ENCODE results near the gene RAB6C. TPM values are rescaled to one million over a fixed set of nuclear protein-coding genes. Genes with fewer than 3 reads are reported as not detected.
"Not testable (repeated sequence)": the region's sequence is repeated elsewhere in the genome, so short reads cannot be mapped to it uniquely, and the experiment has no call there.

RAB6C gene
- not detected for total RNA-seq

GRCh38 chr2:129979629-129980155 lies at the start of gene RAB6C:
TSS of gene RAB6C (plus strand) at chr2:129979666. CDS start at chr2:129980116, 450 bp downstream.
- DNase-seq, result not testable (repeated sequence)
- H3K4me3 ChIP-seq, result peak within 1 kb of the TSS; percentile 13 to 64 (median 45)

GRCh38 chr2:129930451-129930850 lies 49.0 kb upstream of the RAB6C start:
- TF ChIP-seq POLR2A (IDR thresholded peaks at IDR 0.05), result no peak
- TF ChIP-seq CTCF (IDR thresholded peaks at IDR 0.05), result no peak
- no peak for DNase-seq
- Histone ChIP-seq H3K4me3 (no peak overlapping the region), H3K27me3 (peaks cover 0 to 55% (median 5%) of the 10 kb centered on the region in 4 donors), H3K27ac (no peak overlapping the region), H3K4me1 (peaks cover 0 to 6% (median 0%) of the 10 kb centered on the region in 3 donors), H3K36me3 (no peaks in the 10 kb centered on the region), H3K9me3 (no peaks in the 10 kb centered on the region)
- intact Hi-C loops (cut with DNase I), result no loop called here
- 58 to 63% methylated on average over 6 of the region's 6 CpGs for WGBS, 2 donors

More at GRCh38 chr2:129979629-129980155, at the start of gene RAB6C:
- Histone ChIP-seq H3K27me3 (peaks cover 0 to 80% (median 0%) of the 10 kb centered on the region in 4 donors), H3K27ac (peak within 1 kb of the TSS in 3 of 4 donors; percentile 39 to 54 (median 53))
- H3K36me3 ChIP-seq; intact Hi-C loops (cut with DNase I); H3K9me3 ChIP-seq; H3K4me1 ChIP-seq: not testable (repeated sequence)
- WGBS, 2 donors, result 0 to 2% methylated on average over 19 of the region's 54 CpGs

- H3K4me1 ChIP-seq; H3K9me3 ChIP-seq; H3K4me3 ChIP-seq; intact Hi-C loops (cut with DNase I); H3K36me3 ChIP-seq; DNase-seq; H3K27ac ChIP-seq: not testable (repeated sequence)
- H3K27me3 ChIP-seq, result peaks cover 0 to 59% (median 5%) of the 10 kb centered on the region in 4 donors
- WGBS, 2 donors, result 28 to 31% methylated on average over 6 to 7 of the region's 8 CpGs
Measured at GRCh38 chr2:129933387-129933786, 46.1 kb upstream of the RAB6C start.

GRCh38 chr2:129934044-129934822 lies 45.2 kb upstream of the RAB6C start:
- WGBS, 2 donors, result 14 to 29% methylated on average over 5 to 8 of the region's 41 CpGs

GRCh38 chr2:129935118-129935517 lies 44.3 kb upstream of the RAB6C start:
- Histone ChIP-seq H3K9me3 (no peaks in the 10 kb centered on the region), H3K4me1 (peaks cover 0 to 6% (median 0%) of the 10 kb centered on the region in 3 donors), H3K27ac (no peak overlapping the region), H3K27me3 (peaks cover 0 to 71% (median 5%) of the 10 kb centered on the region in 4 donors), H3K36me3 (no peaks in the 10 kb centered on the region), H3K4me3 (no peak overlapping the region)
- WGBS, 2 donors, result 30 to 71% methylated on average over 1 of the region's 1 CpG
- intact Hi-C loops (cut with DNase I), result no loop called here
- TF ChIP-seq POLR2A (IDR thresholded peaks at IDR 0.05) (no peak), CTCF (IDR thresholded peaks at IDR 0.05) (no peak)
- DNase-seq, result no peak

More at GRCh38 chr2:129934044-129934822, 45.2 kb upstream of the RAB6C start:
- Histone ChIP-seq H3K4me1 (peaks cover 0 to 6% (median 0%) of the 10 kb centered on the region in 3 donors), H3K27me3 (peaks cover 0 to 67% (median 5%) of the 10 kb centered on the region in 4 donors), H3K4me3 (peak overlapping the region in 1 of 4 donors; percentile 34), H3K27ac (no peak overlapping the region), H3K36me3 (no peaks in the 10 kb centered on the region), H3K9me3 (no peaks in the 10 kb centered on the region)
- intact Hi-C loops (cut with DNase I), result no loop called here
- no peak for DNase-seq
- TF ChIP-seq CTCF (IDR thresholded peaks at IDR 0.05), result no peak
- no peak for TF ChIP-seq POLR2A (IDR thresholded peaks at IDR 0.05)

- H3K27me3 ChIP-seq, result peaks cover 0 to 72% (median 5%) of the 10 kb centered on the region in 4 donors
- WGBS, 2 donors, result 40 to 66% methylated on average over 9 of the region's 9 CpGs
- H3K4me1 ChIP-seq, result peaks cover 0 to 6% (median 0%) of the 10 kb centered on the region in 3 donors
- no peaks in the 10 kb centered on the region for H3K36me3 ChIP-seq
- no peak overlapping the region for H3K4me3 ChIP-seq
- DNase-seq, result no peak
- intact Hi-C loops (cut with DNase I), result no loop called here
- no peaks in the 10 kb centered on the region for H3K9me3 ChIP-seq
- no peak overlapping the region for H3K27ac ChIP-seq
- TF ChIP-seq CTCF (IDR thresholded peaks at IDR 0.05) (peak in 3 of 6 experiments; percentile 34 to 36 (median 36)), POLR2A (IDR thresholded peaks at IDR 0.05) (no peak)
Measured at GRCh38 chr2:129936334-129936934, 43.0 kb upstream of the RAB6C start.

GRCh38 chr2:129938850-129939471 lies 40.5 kb upstream of the RAB6C start:
- DNase-seq; intact Hi-C loops (cut with DNase I); H3K36me3 ChIP-seq; H3K27ac ChIP-seq; H3K4me1 ChIP-seq; H3K9me3 ChIP-seq; H3K4me3 ChIP-seq: not testable (repeated sequence)
- 66 to 69% methylated on average over 6 to 7 of the region's 7 CpGs for WGBS, 2 donors
- peaks cover 0 to 59% (median 5%) of the 10 kb centered on the region in 4 donors for H3K27me3 ChIP-seq

GRCh38 chr2:129943456-129943855 lies 36.0 kb upstream of the RAB6C start:
- H3K9me3 ChIP-seq; H3K36me3 ChIP-seq; H3K4me1 ChIP-seq; DNase-seq; H3K27ac ChIP-seq; H3K4me3 ChIP-seq; intact Hi-C loops (cut with DNase I): not testable (repeated sequence)
- H3K27me3 ChIP-seq, result peaks cover 0 to 54% (median 0%) of the 10 kb centered on the region in 4 donors
- 66 to 75% methylated on average over 8 of the region's 8 CpGs for WGBS, 2 donors
